ENCODE measurements around the gene VDR. TPM values are rescaled to one million over a fixed set of nuclear protein-coding genes. Genes with fewer than 3 reads are reported as not detected.
A peak's percentile ranks its signal among the peaks of the same experiment; 100 is the strongest.

The VDR gene
- total RNA-seq, 1 experiment from 2014 or later, result 9.5 TPM

DNA sequence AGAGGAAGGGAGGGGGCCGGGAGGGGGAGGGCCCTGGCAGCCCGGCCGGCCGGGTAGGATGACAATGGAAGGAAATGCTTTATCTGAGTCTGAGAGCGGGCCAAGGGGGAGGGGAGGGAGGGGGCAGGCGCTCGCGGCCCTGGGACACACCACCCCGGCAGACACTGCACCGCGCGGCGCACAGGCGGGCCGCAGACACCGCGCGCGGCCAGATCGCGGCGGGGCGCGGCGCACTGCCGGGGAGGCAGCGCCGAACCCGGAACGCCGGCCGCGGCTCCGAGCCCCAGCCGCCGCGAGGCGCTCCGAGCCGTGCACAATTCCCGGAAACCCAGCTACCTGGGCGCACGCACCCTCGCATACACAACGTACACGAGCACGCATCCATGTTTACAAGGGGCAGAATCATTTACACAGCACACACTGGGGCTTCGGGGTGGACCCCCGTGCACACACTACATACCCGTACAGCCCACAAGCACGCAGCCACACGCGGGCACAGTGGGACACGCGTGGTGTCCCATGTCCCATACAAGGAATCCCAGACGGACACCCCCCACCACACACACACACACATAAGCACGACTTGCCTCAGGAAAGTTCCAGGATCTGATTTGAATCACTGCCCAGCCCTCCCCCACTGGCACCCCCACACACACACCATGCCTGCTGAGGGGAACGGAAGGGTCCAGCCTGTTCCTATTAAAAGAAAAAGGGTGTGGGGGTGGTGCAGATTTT, 84.7 kb downstream of the VDR start, which contains the start of gene HDAC7:
Gene HDAC7, minus strand, starts transcription at position 8 of the 735 bp plus-strand sequence. CDS start 118 bp downstream, outside the sequence.
- no TSS peak for BruUV-seq (replicated peaks)
- no peaks in the 10 kb centered on the region for H3K36me3 ChIP-seq (ENCODE audit: control insufficient read depth in 1 of 2, insufficient read depth in 2 of 2, low read length in 2 of 2)
- peaks cover 46% of the 10 kb centered on the region for H3K79me2 ChIP-seq (ENCODE audit: insufficient read depth, low read length)
- no peaks in the 10 kb centered on the region for H4K20me1 ChIP-seq (ENCODE audit: insufficient read depth)
- TF ChIP-seq POLR2A (IDR thresholded peaks at IDR 0.05; ENCODE audit: borderline replicate concordance, extremely low read depth, insufficient read depth, insufficient read length) (peak; percentile 68), POLR2AphosphoS5 (IDR thresholded peaks at IDR 0.05; ENCODE audit: low read depth, low read length) (peak; percentile 63), EZH2 (IDR thresholded peaks at IDR 0.05) (no peak), ZFX (IDR thresholded peaks at IDR 0.05) (peak; percentile 13)
- peak within 1 kb of the TSS; percentile 98 for H3K27ac ChIP-seq (ENCODE audit: low read depth, low read length)
- POLR2A ChIA-PET, result interaction anchor here (1.2 to 1.8 kb wide), 3 partner anchors 9 to 16 kb away, joined by 9 to 16 read pairs (median 10); no protein-coding TSS in a partner anchor
- peak within 1 kb of the TSS; percentile 70 to 86 for H3K4me3 ChIP-seq (replicated peaks in 1 of 2; ENCODE audit: low read depth in 1 of 2, low read length in 2 of 2)
- peak within 1 kb of the TSS; percentile 100 for H3K4me2 ChIP-seq (ENCODE audit: low read length)
- peak within 1 kb of the TSS; percentile 97 for H3K9ac ChIP-seq (ENCODE audit: low read length)
- H2AFZ ChIP-seq (ENCODE audit: low read depth, low read length, poor library complexity, severe bottlenecking), result no peak within 1 kb of the TSS
- DNase-seq (ENCODE audit: low read depth, low spot score) (peak; percentile 24), ATAC-seq (peak; percentile 69)
- intact Hi-C loops (cut with micrococcal nuclease), result no loop called here
- RAD21 ChIA-PET (ENCODE audit: low non-redundant PET in 1 of 2, low total read pairs in 2 of 2, uncharacterized antibody in 2 of 2, unreplicated experiment in 2 of 2), result interaction anchor here in 1 of 2 experiments (0.9 to 1.3 kb wide), 3 partner anchors 9 to 19 kb away, joined by 3 to 4 read pairs (median 3); no protein-coding TSS in a partner anchor
- peaks cover 38 to 74% of the 10 kb centered on the region in 2 experiments for H3K4me1 ChIP-seq (ENCODE audit: control insufficient read depth in 1 of 2, insufficient read depth in 2 of 2, low read length in 2 of 2)
- H3K9me2 ChIP-seq (ENCODE audit: insufficient read depth), result no peaks in the 10 kb centered on the region
- CTCF ChIA-PET, result interaction anchor here (0.7 to 1.2 kb wide), 4 partner anchors 8 to 85 kb away, joined by 4 to 5 read pairs (median 4); partner anchors contain the start of gene VDR
- no peaks in the 10 kb centered on the region for H3K9me3 ChIP-seq (ENCODE audit: control insufficient read depth in 1 of 2, insufficient read depth in 1 of 2, low read depth in 1 of 2, low read length in 2 of 2)
- no peaks in the 10 kb centered on the region for H3K27me3 ChIP-seq (ENCODE audit: insufficient read depth, low read length)

DNA sequence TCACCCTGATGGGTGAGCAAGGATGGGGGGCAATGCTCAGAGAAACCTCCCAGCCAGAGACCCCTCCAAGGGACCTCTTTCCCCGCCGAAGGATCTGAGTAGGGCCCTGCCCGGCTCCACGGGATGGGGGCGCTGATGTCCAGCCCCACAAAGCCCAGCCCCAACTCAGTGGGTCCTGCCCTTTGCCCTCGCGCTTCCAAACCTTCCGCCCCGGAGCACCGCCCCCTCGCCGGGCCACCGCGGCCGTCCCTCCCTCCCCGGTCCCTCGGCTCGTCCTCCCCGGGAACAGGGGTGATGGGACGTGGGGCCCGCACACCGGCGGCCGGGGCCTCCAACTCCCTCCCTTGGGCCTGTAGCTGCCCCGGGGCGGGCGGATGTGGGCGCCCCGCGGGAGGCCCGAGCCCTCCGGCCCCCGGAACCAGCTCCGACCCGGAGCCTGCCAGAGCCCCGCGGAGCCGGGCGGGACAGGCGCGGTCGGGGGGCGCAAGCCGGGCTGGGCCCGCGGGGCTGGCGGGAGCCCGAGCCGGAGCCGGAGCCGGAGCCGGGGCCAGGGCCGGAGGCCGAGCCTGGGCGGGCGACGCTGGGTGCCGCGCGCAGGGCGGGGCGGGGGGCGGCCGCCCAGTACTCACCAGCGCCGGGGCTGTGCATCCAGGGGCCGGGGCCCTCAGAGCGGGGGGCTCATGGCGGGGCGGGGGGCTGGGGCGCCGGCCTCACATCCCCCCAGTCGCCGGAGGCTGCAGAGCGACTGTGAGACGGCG, 85.5 kb downstream of the VDR start:
- peak overlapping the region; percentile 98 for H3K27ac ChIP-seq (ENCODE audit: low read depth, low read length)
- H3K4me2 ChIP-seq (ENCODE audit: low read length), result peak overlapping the region; percentile 100
- H3K79me2 ChIP-seq (ENCODE audit: insufficient read depth, low read length), result peaks cover 53% of the 10 kb centered on the region
- H3K4me1 ChIP-seq (ENCODE audit: control insufficient read depth in 1 of 2, insufficient read depth in 2 of 2, low read length in 2 of 2), result peaks cover 32 to 74% of the 10 kb centered on the region in 2 experiments
- no peaks in the 10 kb centered on the region for H3K27me3 ChIP-seq (ENCODE audit: insufficient read depth, low read length)
- H3K9me3 ChIP-seq (ENCODE audit: control insufficient read depth in 1 of 2, insufficient read depth in 1 of 2, low read depth in 1 of 2, low read length in 2 of 2), result no peaks in the 10 kb centered on the region
- CTCF ChIA-PET, result interaction anchor here (0.7 to 2.9 kb wide), 3 partner anchors 19 to 86 kb away, joined by 4 to 26 read pairs (median 5); partner anchors contain the start of gene VDR
- H3K9ac ChIP-seq (ENCODE audit: low read length), result peak overlapping the region; percentile 97
- no peak overlapping the region for H2AFZ ChIP-seq (ENCODE audit: low read depth, low read length, poor library complexity, severe bottlenecking)
- RAD21 ChIA-PET (ENCODE audit: low non-redundant PET in 1 of 2, low total read pairs in 2 of 2, uncharacterized antibody in 2 of 2, unreplicated experiment in 2 of 2), result no interaction called here
- no peaks in the 10 kb centered on the region for H3K36me3 ChIP-seq (ENCODE audit: control insufficient read depth in 1 of 2, insufficient read depth in 2 of 2, low read length in 2 of 2)
- H3K4me3 ChIP-seq (replicated peaks in 1 of 2; ENCODE audit: low read depth in 1 of 2, low read length in 2 of 2), result peak overlapping the region; percentile 70 to 86
- POLR2A ChIA-PET, result interaction anchor here (1.8 kb wide), 1 partner anchor 12 kb away, joined by 9 read pairs; no protein-coding TSS in a partner anchor
- ATAC-seq (peak; percentile 43), DNase-seq (ENCODE audit: low read depth, low spot score) (no peak)
- H3K9me2 ChIP-seq (ENCODE audit: insufficient read depth), result no peaks in the 10 kb centered on the region
- no peaks in the 10 kb centered on the region for H4K20me1 ChIP-seq (ENCODE audit: insufficient read depth)
- BruUV-seq (replicated peaks), result no TSS peak
- intact Hi-C loops (cut with micrococcal nuclease), result no loop called here
- TF ChIP-seq ZFX (IDR thresholded peaks at IDR 0.05) (peak; percentile 86), TCF7L2 (IDR thresholded peaks at IDR 0.05; ENCODE audit: borderline replicate concordance, extremely low read depth, insufficient read depth, insufficient read length) (peak; percentile 19), JUND (IDR thresholded peaks at IDR 0.05) (no peak), ZNF274 (IDR thresholded peaks at IDR 0.05; ENCODE audit: low read depth, low read length) (no peak), YY1 (IDR thresholded peaks at IDR 0.05; ENCODE audit: extremely low read depth, insufficient replicate concordance, low read depth, low read length) (no peak), SP1 (IDR thresholded peaks at IDR 0.05; ENCODE audit: low read depth) (no peak), ELF1 (IDR thresholded peaks at IDR 0.05; ENCODE audit: borderline replicate concordance, low read depth) (no peak)
- TF ChIP-seq, protein P1, sequence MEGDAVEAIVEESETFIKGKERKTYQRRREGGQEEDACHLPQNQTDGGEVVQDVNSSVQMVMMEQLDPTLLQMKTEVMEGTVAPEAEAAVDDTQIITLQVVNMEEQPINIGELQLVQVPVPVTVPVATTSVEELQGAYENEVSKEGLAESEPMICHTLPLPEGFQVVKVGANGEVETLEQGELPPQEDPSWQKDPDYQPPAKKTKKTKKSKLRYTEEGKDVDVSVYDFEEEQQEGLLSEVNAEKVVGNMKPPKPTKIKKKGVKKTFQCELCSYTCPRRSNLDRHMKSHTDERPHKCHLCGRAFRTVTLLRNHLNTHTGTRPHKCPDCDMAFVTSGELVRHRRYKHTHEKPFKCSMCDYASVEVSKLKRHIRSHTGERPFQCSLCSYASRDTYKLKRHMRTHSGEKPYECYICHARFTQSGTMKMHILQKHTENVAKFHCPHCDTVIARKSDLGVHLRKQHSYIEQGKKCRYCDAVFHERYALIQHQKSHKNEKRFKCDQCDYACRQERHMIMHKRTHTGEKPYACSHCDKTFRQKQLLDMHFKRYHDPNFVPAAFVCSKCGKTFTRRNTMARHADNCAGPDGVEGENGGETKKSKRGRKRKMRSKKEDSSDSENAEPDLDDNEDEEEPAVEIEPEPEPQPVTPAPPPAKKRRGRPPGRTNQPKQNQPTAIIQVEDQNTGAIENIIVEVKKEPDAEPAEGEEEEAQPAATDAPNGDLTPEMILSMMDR (IDR thresholded peaks at IDR 0.05 in 2 of 3, conservative IDR thresholded peaks at IDR 0.05 in 1 of 3; ENCODE audit: borderline replicate concordance in 1 of 3, insufficient read depth in 1 of 3, low read depth in 2 of 3, low read length in 2 of 3), result peak in 2 of 3 experiments; percentile 26 to 33; a peak in 4 of 6 replicates
- TF ChIP-seq, protein P2, sequence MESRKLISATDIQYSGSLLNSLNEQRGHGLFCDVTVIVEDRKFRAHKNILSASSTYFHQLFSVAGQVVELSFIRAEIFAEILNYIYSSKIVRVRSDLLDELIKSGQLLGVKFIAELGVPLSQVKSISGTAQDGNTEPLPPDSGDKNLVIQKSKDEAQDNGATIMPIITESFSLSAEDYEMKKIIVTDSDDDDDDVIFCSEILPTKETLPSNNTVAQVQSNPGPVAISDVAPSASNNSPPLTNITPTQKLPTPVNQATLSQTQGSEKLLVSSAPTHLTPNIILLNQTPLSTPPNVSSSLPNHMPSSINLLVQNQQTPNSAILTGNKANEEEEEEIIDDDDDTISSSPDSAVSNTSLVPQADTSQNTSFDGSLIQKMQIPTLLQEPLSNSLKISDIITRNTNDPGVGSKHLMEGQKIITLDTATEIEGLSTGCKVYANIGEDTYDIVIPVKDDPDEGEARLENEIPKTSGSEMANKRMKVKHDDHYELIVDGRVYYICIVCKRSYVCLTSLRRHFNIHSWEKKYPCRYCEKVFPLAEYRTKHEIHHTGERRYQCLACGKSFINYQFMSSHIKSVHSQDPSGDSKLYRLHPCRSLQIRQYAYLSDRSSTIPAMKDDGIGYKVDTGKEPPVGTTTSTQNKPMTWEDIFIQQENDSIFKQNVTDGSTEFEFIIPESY (IDR thresholded peaks at IDR 0.05; ENCODE audit: extremely low read depth, insufficient replicate concordance, low read length), result no peak

All from HCT116 (cell line).